Measurements from ENCODE around the gene IGFL1.
"Not testable (repeated sequence)": the region's sequence is repeated elsewhere in the genome, so short reads cannot be mapped to it uniquely, and the experiment has no call there.

Gene IGFL1

DNA sequence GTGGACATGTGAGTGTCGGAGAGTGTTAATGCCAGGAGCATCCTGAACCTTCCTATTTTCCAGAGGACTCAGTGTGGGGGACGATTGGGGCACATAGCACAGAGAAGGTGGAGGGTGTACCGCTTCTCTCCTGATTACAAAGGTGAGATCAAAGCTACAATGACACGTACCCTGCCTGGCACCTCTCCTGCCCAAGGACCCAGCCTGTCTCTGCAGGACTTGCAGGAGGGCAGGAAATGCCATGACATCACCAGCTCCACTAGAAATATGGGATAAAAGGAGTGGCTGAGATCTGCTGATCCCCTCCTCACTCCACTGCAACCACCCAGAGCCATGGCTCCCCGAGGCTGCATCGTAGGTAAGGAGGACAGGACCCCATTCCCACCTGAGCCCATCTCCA is at the start of gene IGFL1:
Gene IGFL1, plus strand, starts transcription at position 301 of the 400 bp plus-strand sequence. Its CDS starts 33 bp downstream, at position 334.
- DNase-seq = no peak

DNA sequence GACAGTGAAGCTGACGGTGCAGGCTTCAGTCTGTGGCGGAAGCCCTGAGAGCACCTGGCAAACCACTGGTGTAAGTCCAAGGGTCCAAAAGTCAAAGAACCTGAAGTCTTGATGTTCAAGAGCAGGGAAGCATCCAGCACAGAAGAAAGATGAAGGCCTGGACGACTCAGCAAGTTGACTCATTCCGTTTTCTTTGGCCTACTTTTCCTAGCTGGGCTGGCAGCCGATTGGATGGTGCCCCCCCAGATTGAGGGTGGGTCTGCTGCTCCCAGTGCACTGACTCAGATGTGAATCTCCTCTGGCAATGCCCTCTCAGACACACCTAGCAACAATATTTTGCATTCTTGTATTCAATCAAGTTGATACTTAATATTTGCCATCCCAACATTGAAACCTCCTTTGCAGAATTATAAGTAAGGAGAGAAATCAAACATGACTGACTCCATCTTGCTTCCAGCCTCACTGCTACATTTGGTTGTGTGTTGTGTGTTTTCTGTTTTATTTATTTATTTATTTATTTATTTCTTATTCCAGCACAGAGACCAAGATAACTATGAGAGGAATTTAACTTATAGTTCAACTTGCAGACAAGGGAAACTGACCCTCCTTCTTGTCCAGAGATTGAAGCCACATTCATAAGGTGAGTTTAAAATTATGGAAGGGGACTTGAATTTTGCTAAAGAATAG is 48.7 kb upstream of the IGFL1 start:
- DNase-seq = no peak

GRCh38 chr19:46181388-46181779 is 48.2 kb upstream of the IGFL1 start:
- no peak for DNase-seq

GRCh38 chr19:46182476-46182875 is 47.1 kb upstream of the IGFL1 start:
- no peak for DNase-seq

DNA sequence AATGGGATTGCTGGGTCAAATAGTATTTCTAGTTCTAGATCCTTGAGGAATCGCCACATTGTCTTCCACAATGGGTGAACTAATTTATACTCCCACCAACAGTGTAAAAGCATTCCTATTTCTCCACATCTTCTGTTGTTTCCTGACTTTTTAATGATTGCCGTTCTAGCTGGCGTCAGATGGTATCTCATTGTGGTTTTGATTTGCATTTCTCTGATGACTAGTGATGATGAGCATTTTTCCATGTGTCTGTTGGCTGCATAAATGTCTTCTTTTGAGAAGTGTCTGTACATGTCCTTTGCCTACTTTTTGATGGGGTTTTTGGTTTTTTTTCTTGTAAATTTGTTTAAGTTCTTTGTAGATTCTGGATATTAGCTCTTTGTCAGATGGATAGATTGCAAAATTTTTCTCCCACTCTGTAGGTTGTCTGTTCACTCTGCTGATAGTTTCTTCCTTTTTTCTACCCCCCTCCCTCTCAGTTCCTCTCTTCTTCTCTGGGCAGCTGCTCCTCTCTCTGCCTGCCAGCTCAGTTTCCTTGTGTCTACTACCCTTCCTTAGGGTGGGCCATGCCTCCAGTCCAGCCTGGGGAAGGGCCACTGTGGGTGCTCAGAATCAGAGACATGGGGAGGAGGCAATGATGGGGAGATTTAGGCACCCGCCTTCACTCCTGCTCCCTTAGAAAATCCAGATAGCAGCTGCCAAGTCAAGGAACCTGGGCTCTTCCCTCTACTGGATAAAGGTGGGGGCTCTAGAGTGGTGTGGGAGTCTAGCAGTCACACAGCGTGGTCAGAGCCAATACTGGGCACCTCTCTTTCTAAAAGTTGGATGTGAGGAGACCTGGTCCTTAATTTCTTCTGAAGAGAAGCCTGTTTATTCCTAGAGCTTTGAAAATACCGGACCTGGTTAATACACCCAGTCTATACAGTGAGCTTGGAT is 44.5 kb upstream of the IGFL1 start:
- not testable (repeated sequence) for DNase-seq

- no peak for DNase-seq
Measured at GRCh38 chr19:46186101-46186716, 43.3 kb upstream of the IGFL1 start.

DNA sequence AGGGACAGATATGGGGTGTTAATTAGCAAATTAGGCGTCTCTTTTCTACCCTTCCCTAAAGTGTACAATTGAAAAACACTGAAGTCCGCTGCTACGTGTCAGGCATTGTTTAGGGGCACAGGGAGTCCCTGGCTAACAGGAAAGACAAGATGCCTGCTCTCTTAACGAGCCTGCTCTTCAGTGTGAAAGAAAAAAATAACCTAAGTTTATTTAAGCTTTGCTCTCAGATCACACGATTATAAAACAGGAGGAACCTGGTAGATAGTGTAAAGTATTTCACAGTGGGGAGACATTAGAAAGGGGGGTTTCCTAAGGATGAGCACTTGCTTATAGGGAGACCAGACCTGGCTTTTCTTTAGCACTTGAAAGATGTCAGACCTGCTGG is 42.8 kb upstream of the IGFL1 start:
- DNase-seq = no peak

DNA sequence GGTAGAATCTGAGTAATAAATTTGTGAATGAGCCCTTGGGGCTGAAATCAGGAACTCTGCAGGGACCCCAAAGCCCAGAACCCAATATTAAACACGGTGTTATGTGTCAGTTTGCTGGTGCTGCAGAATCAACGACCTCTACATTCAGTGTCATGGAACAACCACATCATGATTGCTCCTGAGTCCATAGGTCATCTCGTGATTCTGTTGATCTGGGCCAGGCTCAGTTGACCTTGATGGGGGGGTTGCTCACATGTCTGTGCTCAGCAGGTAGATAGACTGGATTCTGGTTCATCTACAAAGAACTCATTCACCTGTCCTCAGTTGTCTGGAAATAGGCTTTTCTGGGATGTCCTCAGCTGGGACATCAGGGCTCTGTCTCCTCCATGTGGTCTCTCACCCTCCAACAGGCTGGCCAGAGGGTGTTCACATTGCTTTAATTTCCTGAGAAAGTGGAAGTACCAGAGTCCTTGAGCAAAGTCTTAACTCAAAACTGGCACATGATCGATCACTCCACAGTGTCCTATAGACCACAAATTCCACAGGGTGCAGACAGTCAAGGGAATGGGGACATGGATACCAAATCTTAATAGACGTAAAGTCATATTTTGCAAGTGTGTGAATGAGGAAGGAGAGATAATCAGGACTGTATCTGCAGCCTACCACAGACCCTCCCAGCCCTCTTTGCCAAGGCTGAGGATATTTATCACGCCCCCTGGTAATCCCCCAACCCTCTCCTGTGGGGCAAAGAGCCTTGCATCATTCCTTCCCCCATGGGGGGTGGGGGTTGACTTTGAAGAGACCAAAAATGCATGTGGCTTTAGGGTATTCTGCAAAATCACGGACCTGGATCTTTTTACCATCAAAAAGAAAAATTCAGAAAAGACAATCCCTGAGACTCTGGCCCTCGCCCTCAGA is 39.3 kb upstream of the IGFL1 start:
- DNase-seq = no peak

GRCh38 chr19:46191356-46191755 is 38.2 kb upstream of the IGFL1 start:
- no peak for DNase-seq

- DNase-seq = no peak
Measured at GRCh38 chr19:46191972-46192371, 37.6 kb upstream of the IGFL1 start.

DNA sequence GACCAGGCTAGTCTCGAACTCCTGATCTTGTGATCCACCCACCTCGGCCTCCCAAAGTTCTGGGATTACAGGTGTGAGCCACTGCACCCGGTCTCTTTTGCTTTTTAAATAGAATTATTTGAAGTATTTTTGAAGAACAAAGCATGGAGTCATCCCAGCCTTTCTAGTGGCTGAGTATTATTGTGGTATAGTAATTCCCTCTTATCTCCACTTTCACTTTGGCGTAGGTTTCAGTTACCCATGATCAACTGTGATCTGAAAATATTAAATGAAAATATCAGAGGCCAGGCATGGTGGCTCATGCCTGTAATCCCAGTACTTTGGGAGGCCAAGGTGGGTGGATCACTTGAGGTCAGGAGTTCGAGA is 36.9 kb upstream of the IGFL1 start:
- not testable (repeated sequence) for DNase-seq

GRCh38 chr19:46192992-46193650 is 36.4 kb upstream of the IGFL1 start:
- no peak for DNase-seq

- DNase-seq = no peak
Measured at GRCh38 chr19:46193678-46194077, 35.9 kb upstream of the IGFL1 start.

- DNase-seq = no peak
Measured at GRCh38 chr19:46195104-46195503, 34.4 kb upstream of the IGFL1 start.

DNA sequence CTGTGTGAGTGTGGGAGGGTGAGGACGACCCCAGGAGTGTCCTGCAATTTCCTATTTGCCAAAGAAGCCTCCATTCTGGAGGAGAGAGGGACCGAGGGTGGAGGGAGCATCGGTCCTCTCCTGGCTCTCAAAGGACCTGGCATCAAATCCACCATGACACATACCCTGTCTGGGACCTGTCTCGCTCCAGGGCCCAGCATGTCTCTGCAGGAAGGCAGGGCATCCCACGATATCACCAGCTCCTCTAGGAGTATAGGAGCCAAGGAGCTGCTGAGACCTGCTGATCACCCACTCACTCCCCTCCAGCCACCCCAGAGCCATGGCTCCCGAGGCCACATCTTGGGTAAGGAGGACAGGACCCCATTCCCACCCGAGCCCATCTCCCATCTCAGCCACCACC is 33.6 kb upstream of the IGFL1 start:
- not testable (repeated sequence) for DNase-seq

DNA sequence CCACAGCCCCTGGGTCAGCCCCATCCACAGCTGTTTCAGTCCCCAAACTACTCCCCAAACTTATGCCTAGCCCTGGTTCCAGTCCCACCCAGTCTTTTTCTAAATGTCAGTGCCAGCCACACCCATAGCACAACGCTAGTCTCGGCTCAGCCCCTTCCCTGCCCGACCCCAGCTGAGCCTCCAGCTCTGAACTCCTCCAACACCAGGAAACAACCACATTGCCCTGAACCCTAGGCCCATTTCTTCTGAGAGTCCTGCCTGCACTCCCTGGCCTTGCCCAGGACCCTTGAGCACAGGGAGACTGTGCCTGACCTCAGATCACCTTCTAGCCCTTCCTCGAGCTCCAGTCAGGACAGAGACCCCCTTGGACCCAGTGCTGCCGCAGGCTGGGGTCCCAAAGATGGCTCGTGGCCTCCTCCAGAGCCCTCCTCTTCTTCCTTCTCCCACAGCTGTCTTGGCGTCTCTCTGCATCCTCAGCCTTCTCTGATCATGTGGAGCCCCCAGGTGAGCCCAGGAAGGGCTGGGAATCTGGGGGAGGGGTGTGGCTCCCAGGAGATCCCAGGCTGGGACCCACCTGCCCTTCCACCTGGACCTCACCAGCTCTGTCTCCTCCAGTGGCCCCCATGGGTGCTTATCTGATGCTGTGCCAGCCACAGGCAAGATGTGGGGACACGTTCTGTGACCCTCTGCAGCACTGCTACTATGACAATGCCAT is 33.0 kb upstream of the IGFL1 start:
- DNase-seq = no peak

DNA sequence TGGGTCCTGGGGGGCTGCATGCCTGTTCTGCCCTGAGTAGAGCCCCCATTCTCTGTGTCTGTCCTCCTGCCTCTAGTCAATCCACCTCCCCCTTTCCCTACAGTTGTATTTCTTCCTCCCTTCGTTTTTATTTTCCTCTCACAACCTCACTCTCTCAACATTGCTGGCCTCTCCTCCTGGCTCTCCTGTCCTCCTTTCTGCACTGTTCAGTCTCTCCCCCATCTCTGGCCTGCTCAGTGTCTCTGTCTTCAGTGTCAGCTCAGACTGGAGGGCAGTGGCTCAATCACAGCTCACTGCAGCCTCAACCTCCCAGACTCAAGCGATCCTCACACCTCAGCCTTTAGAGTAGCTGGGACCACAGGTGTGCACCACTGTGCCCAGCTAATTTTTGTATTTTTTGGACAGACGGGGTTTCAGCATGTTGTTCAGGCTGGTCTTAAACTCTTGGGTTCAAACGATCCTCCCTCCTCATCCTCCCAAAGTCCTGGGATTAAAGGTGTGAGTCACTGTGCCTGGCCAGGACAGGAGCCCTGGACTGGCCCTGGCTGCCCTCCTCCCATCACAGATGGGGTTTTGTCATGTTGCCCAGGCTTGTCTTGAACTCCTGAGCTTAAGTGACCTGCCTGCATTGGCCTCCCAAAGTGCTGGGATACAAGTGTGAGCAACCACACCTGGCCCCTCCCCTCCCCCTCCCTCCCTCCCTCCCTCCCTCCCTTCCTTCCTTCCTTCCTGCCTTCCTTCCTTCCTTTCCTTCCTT is 32.0 kb upstream of the IGFL1 start:
- no peak for DNase-seq

- no peak for DNase-seq
Measured at GRCh38 chr19:46198756-46199155, 30.8 kb upstream of the IGFL1 start.

DNA sequence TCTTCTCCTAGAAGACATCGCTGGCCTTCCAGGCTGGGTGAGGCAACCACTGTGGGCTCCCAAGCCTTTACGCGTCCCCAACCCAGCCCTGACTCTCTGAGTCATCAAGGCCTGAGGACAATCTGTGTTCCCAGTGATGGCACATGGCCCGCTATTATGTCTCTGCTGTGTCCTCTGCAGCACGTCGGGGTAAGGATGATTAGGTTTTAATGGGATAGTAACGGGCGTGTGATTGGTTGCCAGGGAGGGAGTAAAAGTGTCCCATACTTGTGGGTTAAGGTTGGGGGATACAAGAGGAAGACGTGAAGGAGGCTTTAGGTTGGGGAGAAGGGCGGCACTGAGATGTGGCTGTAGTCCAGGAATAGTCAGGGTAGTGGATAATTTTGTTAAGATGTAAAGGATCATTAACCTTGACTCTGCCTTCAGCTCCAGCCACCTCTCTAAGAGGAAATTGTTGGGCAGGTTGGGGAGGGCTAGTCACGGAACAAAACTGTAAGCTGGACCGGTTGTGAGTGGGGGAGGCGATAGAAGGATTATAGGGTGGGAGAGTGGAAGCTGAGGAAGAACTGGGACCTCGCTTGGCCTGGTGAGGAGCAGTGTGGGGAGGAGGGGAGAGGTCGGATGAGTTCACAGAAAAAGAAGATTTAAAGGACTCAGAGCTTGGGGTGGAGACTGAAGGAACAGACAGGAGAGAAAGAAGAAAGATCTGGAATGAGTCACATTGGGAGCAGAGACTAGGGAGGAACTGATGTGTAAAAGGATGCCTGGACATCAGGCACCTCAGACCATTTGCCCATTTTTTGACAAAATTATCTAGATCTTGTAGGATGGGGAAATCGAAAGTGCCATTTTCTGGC is 27.9 kb upstream of the IGFL1 start:
- no peak for DNase-seq

DNA sequence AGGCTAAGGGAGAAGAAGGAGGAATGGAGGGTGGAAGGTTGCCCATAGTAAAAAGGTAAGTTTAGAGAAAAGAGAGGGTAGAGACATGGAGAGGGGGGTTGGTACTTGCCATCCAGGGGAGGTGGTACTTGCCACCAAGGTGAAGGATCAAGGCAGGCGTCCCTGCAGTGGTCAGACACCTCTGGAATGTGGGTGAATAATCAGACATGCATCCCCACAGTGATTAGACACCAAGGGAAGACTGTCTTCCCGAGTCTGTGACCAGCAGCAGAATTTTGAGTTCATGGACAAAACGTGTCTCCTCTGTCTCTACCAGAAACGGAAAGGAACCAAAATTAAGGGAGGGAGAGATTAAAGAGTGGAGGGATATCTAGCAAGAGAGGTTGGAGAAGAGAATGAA is 27.1 kb upstream of the IGFL1 start:
- no peak for DNase-seq
